Natural killer cell (primary cell): Measurements from ENCODE around the gene PCGF2. TPM values are rescaled to one million over a fixed set of nuclear protein-coding genes. Genes with fewer than 3 reads are reported as not detected.

Source experiments
- ATAC-seq, 3 donors: fragments of 150-1000 bp in 2 of 3; fragments of 200-7000 bp in 1 of 3; cut with Tn5 transposase; 1 replicate in 1 of 3; 2 replicates in 2 of 3; pipeline ENCODE4 v1.10.0; 2021; ENCODE audit warnings: mild to moderate bottlenecking in 2 of 3, moderate library complexity in 2 of 3
- DNase-seq, 2 donors: peaks; one replicate each; pipeline versions ENCODE4 v3.0.0 to v3.0.0-alpha.2; 2013 to 2021; ENCODE audit warnings: mixed read lengths in 1 of 2
- H3K27ac ChIP-seq: one replicate; pipeline ENCODE4 v1.5.1; 2013; ENCODE audit warnings: mild to moderate bottlenecking, low read length
- H3K27me3 ChIP-seq: one replicate; pipeline ENCODE4 v1.6.1; 2013; ENCODE audit warnings: low read length; ENCODE audit not compliant: control insufficient read depth, insufficient read depth
- H3K36me3 ChIP-seq: one replicate; pipeline ENCODE4 v1.6.1; 2013; ENCODE audit warnings: low read length; ENCODE audit not compliant: control insufficient read depth, insufficient read depth
- H3K4me1 ChIP-seq: one replicate; pipeline ENCODE4 v1.6.1; 2013; ENCODE audit warnings: low read length; ENCODE audit not compliant: control insufficient read depth, insufficient read depth
- H3K4me3 ChIP-seq: one replicate; pipeline ENCODE4 v1.5.1; 2013; ENCODE audit warnings: low read length
- H3K9me3 ChIP-seq: one replicate; pipeline ENCODE4 v1.6.1; 2013; ENCODE audit warnings: low read length; ENCODE audit not compliant: control insufficient read depth, insufficient read depth
- H3K27ac Mint-ChIP-seq, 2 donors: one replicate each; pipeline ENCODE4 v1.8.0; 2022; ENCODE audit warnings: mild to moderate bottlenecking in 2 of 2, mixed read lengths in 2 of 2, moderate library complexity in 1 of 2
- H3K27me3 Mint-ChIP-seq, 2 donors: one replicate each; pipeline ENCODE4 v1.8.0; 2022; ENCODE audit warnings: low read depth in 2 of 2, mixed read lengths in 2 of 2
- H3K36me3 Mint-ChIP-seq: one replicate; pipeline ENCODE4 v1.8.0; 2022; ENCODE audit warnings: mixed read lengths
- H3K4me1 Mint-ChIP-seq, 2 donors: one replicate each; pipeline ENCODE4 v1.8.0; 2022; ENCODE audit warnings: mixed read lengths in 2 of 2
- H3K4me3 Mint-ChIP-seq: one replicate; pipeline ENCODE4 v1.8.0; 2022; ENCODE audit warnings: mild to moderate bottlenecking, moderate library complexity, mixed read lengths
- H3K9me3 Mint-ChIP-seq, 2 donors: one replicate each; pipeline ENCODE4 v1.8.0; 2022; ENCODE audit warnings: mixed read lengths in 2 of 2
- WGBS: methylation state at CpG from one replicate; pipeline ENCODE4 v1.1.7; 2013; ENCODE audit warnings: missing lambda C conversion rate; ENCODE audit not compliant: insufficient coverage; 5-methylcytosine and 5-hydroxymethylcytosine counted together
- intact Hi-C: fragments of 100-400 bp; cut with micrococcal nuclease; formaldehyde crosslinking; loops from one replicate; pipeline ENCODE4 v1.14.2; 2022
- total RNA-seq, 4 donors: library from RNA; stranded (reverse); fragments of 120-200 nt in 1 of 4; gene quantifications; one replicate each; pipeline versions ENCODE4 v1.2.3 to v1.2.4, GENCODE V29; 2013 to 2022
- TF ChIP-seq, protein P1 (sequence below): fragments of 200-600 bp; IDR thresholded peaks from one replicate; pipeline ENCODE4 v1.8.0; 2022; ENCODE audit warnings: antibody characterized with exemption

PCGF2 gene
- total RNA-seq, 3 donors from 2014 or later (not counting 1 experiment from before 2014, with no cell fraction given): 0.12 TPM; not detected in 2

DNA sequence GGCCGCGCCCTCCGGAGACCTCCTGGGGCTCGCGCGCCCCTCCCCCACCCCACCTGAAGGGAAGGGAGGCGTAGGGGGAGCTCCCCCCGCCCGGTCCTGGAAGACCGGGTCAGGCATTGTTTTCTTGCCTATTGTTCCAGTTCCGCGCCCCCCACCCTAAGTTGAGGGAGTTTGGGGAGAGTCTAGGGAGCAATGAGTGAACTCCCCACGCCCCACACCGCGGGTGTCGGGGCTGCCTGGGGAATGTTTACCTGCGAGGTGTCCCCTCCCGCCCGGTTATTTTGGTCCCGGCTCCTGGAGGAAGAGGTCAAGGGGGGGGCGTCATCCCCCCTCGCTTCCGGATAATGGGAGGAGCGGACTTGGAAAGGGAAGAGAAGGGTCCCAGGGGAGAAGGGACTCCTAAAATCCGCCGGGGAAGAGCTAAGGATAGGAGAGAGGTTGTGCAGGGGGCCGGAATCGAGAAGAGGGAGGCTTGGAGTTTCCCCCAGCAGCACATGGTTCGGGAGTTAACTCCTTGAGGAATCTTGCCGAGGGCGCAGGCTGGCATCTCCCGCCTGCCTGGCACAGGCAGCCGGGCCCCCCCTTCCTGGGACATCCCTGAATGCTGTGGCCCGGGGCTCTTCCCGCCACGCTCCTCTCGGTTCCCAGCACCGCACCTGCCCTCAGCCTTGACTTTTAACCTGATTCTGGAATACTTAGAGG, 42.2 kb downstream of the PCGF2 start:
- Histone ChIP-seq H3K36me3 (peaks cover 33% of the 10 kb centered on the region), H3K27ac (peak overlapping the region; percentile 49), H3K9me3 (no peaks in the 10 kb centered on the region), H3K4me3 (peak overlapping the region; percentile 74), H3K27me3 (no peaks in the 10 kb centered on the region), H3K4me1 (peaks cover 76% of the 10 kb centered on the region)
- H3K27me3 Mint-ChIP-seq: no peaks in the 10 kb centered on the region
- TF ChIP-seq, protein P1, sequence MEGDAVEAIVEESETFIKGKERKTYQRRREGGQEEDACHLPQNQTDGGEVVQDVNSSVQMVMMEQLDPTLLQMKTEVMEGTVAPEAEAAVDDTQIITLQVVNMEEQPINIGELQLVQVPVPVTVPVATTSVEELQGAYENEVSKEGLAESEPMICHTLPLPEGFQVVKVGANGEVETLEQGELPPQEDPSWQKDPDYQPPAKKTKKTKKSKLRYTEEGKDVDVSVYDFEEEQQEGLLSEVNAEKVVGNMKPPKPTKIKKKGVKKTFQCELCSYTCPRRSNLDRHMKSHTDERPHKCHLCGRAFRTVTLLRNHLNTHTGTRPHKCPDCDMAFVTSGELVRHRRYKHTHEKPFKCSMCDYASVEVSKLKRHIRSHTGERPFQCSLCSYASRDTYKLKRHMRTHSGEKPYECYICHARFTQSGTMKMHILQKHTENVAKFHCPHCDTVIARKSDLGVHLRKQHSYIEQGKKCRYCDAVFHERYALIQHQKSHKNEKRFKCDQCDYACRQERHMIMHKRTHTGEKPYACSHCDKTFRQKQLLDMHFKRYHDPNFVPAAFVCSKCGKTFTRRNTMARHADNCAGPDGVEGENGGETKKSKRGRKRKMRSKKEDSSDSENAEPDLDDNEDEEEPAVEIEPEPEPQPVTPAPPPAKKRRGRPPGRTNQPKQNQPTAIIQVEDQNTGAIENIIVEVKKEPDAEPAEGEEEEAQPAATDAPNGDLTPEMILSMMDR: no peak
- peaks cover 8% of the 10 kb centered on the region for H3K36me3 Mint-ChIP-seq
- H3K4me1 Mint-ChIP-seq: peaks cover 67 to 87% of the 10 kb centered on the region in 2 donors
- WGBS: under 1% methylated on average over 34 of the region's 38 CpGs
- peak overlapping the region; percentile 98 for H3K4me3 Mint-ChIP-seq
- H3K27ac Mint-ChIP-seq: peak overlapping the region; percentile 88 to 100
- DNase-seq (peak in 1 of 2 donors; percentile 55), ATAC-seq (no peak)
- no peaks in the 10 kb centered on the region for H3K9me3 Mint-ChIP-seq
- intact Hi-C loops: loop anchor here (10.0 kb wide), 1 partner anchor 49 kb away; the partner anchor contains the start of gene PSMB3

- Histone ChIP-seq H3K4me1 (peaks cover 78% of the 10 kb centered on the region), H3K4me3 (peak overlapping the region; percentile 74), H3K27me3 (no peaks in the 10 kb centered on the region), H3K9me3 (no peaks in the 10 kb centered on the region), H3K36me3 (peaks cover 29% of the 10 kb centered on the region), H3K27ac (no peak overlapping the region)
- H3K4me1 Mint-ChIP-seq: peaks cover 62 to 83% of the 10 kb centered on the region in 2 donors
- 0% methylated on average over 13 of the region's 32 CpGs for WGBS
- peak overlapping the region in 1 of 2 donors; percentile 100 for H3K27ac Mint-ChIP-seq
- H3K27me3 Mint-ChIP-seq: no peaks in the 10 kb centered on the region
- DNase-seq (peak in 1 of 2 donors; percentile 46), ATAC-seq (peak in 1 of 3 donors; percentile 1)
- intact Hi-C loops: loop anchor here (10.0 kb wide), 1 partner anchor 49 kb away; the partner anchor contains the start of gene PSMB3
- TF ChIP-seq, protein P1: no peak
- H3K9me3 Mint-ChIP-seq: no peaks in the 10 kb centered on the region
- H3K36me3 Mint-ChIP-seq: peaks cover 8% of the 10 kb centered on the region
- peak overlapping the region; percentile 98 for H3K4me3 Mint-ChIP-seq
Measured at GRCh38 chr17:38705523-38705802, 42.7 kb downstream of the PCGF2 start.

DNA sequence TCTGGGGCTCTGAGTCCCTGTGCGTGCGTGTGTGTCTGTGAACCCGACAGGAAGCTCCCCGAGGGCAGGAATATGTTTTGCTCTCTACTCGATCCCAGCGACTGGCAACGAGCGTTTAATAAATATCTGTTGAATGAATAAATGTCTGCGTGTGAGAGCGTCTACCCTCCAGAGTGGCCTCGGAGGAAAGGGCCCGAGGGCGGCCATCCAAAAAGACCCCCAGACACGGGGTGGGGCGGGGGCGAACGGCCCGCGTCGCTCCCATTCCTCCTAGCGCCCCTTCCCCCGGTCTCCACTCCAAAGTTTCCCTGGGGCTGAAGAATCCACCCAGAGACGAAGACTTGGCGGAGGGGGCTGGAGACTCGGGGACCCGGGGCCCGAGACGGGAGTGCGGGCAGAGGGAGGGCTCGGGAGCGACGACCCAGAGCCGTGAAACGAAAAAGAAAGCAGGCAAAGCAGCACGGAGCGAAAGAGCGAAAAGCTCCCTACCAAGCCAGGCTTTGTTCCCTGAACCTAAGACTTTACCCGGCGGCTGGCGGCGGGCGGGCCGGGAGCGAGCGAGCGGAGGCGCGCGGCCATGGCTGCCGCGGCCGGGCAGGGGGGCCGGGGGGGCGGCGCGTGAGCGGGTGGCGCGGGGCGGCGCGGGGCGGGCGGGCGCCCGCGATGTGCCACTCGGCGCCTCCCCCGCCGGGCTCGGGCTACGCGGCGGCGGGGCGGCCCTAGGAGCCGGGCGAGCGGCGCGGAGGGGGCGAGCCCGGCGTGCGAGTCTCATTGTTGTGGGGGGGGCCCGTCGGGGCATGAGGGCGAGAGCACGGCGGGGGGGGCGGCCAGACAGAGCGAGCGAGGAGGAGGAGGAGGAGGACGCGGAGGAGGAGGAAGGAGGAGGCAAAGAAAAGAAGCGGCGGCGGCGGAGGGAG, 43.3 kb downstream of the PCGF2 start, which contains the start of gene MLLT6:
Gene MLLT6 (plus strand): TSS at position 668 of the 917 bp plus-strand sequence. CDS start 360 bp downstream, outside the sequence.
- Mint-ChIP-seq H3K4me3 (peak within 1 kb of the TSS; percentile 98), H3K27me3 (no peaks in the 10 kb centered on the region), H3K27ac (peak within 1 kb of the TSS; percentile 98 to 100), H3K36me3 (peaks cover 6% of the 10 kb centered on the region), H3K9me3 (no peaks in the 10 kb centered on the region), H3K4me1 (peaks cover 56 to 83% of the 10 kb centered on the region in 2 donors)
- H3K4me3 ChIP-seq: peak within 1 kb of the TSS; percentile 77
- under 1% methylated on average over 93 of the region's 100 CpGs for WGBS
- H3K27me3 ChIP-seq: no peaks in the 10 kb centered on the region
- H3K4me1 ChIP-seq: peaks cover 74% of the 10 kb centered on the region
- intact Hi-C loops: loop anchor here (5.0 to 10.0 kb wide), 2 partner anchors 50 to 167 kb away; partner anchors contain the start of genes LASP1 and PSMB3
- TF ChIP-seq, protein P1: no peak
- DNase-seq (peak; percentile 76 to 91), ATAC-seq (peak; percentile 27 to 61 (median 51))
- H3K9me3 ChIP-seq: no peaks in the 10 kb centered on the region
- H3K27ac ChIP-seq: peak within 1 kb of the TSS; percentile 95
- peaks cover 23% of the 10 kb centered on the region for H3K36me3 ChIP-seq
